ENCODE data around the gene NMT1. TPM values are rescaled to one million over a fixed set of nuclear protein-coding genes. Genes with fewer than 3 reads are reported as not detected.

The NMT1 gene
- total and polyA plus RNA-seq, 2 experiments from 2014 or later = 95.6 to 298 TPM

- TF ChIP-seq EZH2 (IDR thresholded peaks at IDR 0.05; ENCODE audit: low read depth, unreplicated experiment) (no peak), POLR2AphosphoS5 (IDR thresholded peaks at IDR 0.05; ENCODE audit: low read depth) (no peak), EZH2phosphoT487 (IDR thresholded peaks at IDR 0.05; ENCODE audit: unreplicated experiment) (no peak), CREB1 (CRISPR knock-in tag; IDR thresholded peaks at IDR 0.05; ENCODE audit: low read depth) (no peak), ZNF331 (CRISPR knock-in tag; IDR thresholded peaks at IDR 0.05; ENCODE audit: low read depth) (no peak), NANOG (IDR thresholded peaks at IDR 0.05; ENCODE audit: borderline replicate concordance) (no peak), ZNF114 (CRISPR knock-in tag; IDR thresholded peaks at IDR 0.05) (no peak)
- TF ChIP-seq, protein P1, sequence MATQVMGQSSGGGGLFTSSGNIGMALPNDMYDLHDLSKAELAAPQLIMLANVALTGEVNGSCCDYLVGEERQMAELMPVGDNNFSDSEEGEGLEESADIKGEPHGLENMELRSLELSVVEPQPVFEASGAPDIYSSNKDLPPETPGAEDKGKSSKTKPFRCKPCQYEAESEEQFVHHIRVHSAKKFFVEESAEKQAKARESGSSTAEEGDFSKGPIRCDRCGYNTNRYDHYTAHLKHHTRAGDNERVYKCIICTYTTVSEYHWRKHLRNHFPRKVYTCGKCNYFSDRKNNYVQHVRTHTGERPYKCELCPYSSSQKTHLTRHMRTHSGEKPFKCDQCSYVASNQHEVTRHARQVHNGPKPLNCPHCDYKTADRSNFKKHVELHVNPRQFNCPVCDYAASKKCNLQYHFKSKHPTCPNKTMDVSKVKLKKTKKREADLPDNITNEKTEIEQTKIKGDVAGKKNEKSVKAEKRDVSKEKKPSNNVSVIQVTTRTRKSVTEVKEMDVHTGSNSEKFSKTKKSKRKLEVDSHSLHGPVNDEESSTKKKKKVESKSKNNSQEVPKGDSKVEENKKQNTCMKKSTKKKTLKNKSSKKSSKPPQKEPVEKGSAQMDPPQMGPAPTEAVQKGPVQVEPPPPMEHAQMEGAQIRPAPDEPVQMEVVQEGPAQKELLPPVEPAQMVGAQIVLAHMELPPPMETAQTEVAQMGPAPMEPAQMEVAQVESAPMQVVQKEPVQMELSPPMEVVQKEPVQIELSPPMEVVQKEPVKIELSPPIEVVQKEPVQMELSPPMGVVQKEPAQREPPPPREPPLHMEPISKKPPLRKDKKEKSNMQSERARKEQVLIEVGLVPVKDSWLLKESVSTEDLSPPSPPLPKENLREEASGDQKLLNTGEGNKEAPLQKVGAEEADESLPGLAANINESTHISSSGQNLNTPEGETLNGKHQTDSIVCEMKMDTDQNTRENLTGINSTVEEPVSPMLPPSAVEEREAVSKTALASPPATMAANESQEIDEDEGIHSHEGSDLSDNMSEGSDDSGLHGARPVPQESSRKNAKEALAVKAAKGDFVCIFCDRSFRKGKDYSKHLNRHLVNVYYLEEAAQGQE (IDR thresholded peaks at IDR 0.05; ENCODE audit: unreplicated experiment) = no peak
Observed at GRCh38 chr17:45046537-45047125, 14.5 kb upstream of the NMT1 start (continued).

DNA sequence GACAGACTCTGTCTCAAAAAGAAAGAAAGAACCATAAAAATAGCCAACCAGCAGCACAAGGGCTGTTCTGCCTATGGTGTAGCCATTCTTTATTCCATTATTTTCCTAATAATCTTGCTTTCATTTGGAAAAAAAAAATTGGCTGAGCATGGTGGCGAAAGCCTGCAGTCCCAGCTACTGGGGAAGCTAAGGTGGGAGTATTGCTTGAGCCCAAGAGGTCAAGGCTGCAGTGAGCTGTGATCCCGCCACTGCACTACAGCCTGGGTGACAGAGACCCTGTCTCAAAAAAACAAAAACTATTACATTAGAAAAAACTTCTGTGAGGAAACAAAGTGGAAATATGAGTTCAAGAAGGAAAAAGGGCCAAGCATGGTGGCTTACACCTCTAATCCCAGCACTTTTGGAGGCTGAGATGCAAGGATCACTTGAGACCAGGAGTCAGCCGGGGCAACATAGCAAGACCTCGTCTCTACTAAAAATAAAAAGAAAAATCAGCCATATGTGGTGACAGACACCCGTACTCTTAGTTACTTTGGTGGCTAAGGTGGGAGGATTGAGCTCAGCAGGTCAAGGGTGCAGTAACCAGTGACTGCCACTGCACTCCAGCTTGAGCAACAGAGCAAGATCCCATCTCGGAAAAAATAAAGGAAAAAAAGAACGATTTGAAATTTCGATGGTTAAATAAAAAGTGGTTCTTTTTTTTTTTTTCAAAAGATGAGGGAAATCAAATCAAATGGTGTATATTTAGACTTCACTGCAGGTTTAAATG, 12.1 kb upstream of the NMT1 start:
- DNase-seq (ENCODE audit: low spot score) = no peak
- H3K4me3 Mint-ChIP-seq = 0 out of 3 replicates have a peak overlapping the region, but pooled peaks have one; percentile 19
- TF ChIP-seq STAT1 (IDR thresholded peaks at IDR 0.05; ENCODE audit: unreplicated experiment) (no peak), POLR2AphosphoS5 (IDR thresholded peaks at IDR 0.05; ENCODE audit: low read depth) (no peak), JUNB (IDR thresholded peaks at IDR 0.05; ENCODE audit: unreplicated experiment) (no peak), ZNF114 (CRISPR knock-in tag; IDR thresholded peaks at IDR 0.05) (no peak), CREB1 (CRISPR knock-in tag; IDR thresholded peaks at IDR 0.05; ENCODE audit: low read depth) (no peak), EZH2 (IDR thresholded peaks at IDR 0.05; ENCODE audit: low read depth, unreplicated experiment) (no peak), NANOG (IDR thresholded peaks at IDR 0.05; ENCODE audit: borderline replicate concordance) (no peak)
- TF ChIP-seq, protein P2, sequence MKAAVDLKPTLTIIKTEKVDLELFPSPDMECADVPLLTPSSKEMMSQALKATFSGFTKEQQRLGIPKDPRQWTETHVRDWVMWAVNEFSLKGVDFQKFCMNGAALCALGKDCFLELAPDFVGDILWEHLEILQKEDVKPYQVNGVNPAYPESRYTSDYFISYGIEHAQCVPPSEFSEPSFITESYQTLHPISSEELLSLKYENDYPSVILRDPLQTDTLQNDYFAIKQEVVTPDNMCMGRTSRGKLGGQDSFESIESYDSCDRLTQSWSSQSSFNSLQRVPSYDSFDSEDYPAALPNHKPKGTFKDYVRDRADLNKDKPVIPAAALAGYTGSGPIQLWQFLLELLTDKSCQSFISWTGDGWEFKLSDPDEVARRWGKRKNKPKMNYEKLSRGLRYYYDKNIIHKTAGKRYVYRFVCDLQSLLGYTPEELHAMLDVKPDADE (IDR thresholded peaks at IDR 0.05) = no peak
- TF ChIP-seq, protein P1 (IDR thresholded peaks at IDR 0.05; ENCODE audit: unreplicated experiment) = no peak

More for the DNA sequence above, 12.1 kb upstream of the NMT1 start:
- no peaks in the 10 kb centered on the region; the same call in 1 of the 2 replicates for H4K20me1 ChIP-seq (replicated peaks; ENCODE audit: insufficient read depth)
- H3K27me3 Mint-ChIP-seq (ENCODE audit: insufficient read depth, low read depth, poor library complexity) = peaks cover 20% of the 10 kb centered on the region
- 0 out of 2 replicates have a peak overlapping the region, but pooled peaks have one; percentile 26 for H3K27ac ChIP-seq (ENCODE audit: low read depth)
- no peaks in the 10 kb centered on the region for H3K36me3 ChIP-seq (ENCODE audit: insufficient read depth)
- H3K4me1 Mint-ChIP-seq = peaks cover 19% of the 10 kb centered on the region
- H3K36me3 Mint-ChIP-seq (ENCODE audit: low read depth) = peaks cover 6% of the 10 kb centered on the region; the same call in 2 of the 3 replicates
- H3K4me1 ChIP-seq (ENCODE audit: insufficient read depth) = peaks cover 18% of the 10 kb centered on the region
- H3K9me3 Mint-ChIP-seq = no peaks in the 10 kb centered on the region
- no peak overlapping the region for H3K4me3 ChIP-seq
- H3F3A ChIP-seq (replicated peaks; ENCODE audit: low read depth) = peaks cover 24% of the 10 kb centered on the region
- no peaks in the 10 kb centered on the region for H3K9me2 ChIP-seq (ENCODE audit: insufficient read depth)
- peaks cover 45% of the 10 kb centered on the region for H3K79me2 ChIP-seq (replicated peaks; ENCODE audit: insufficient read depth)
- H2AFZ ChIP-seq = no peak overlapping the region
- H3K4me2 ChIP-seq = no peak overlapping the region
- no peak for ATAC-seq
- no peaks in the 10 kb centered on the region for H3K27me3 ChIP-seq (ENCODE audit: insufficient read depth)
- H3K27ac Mint-ChIP-seq = no peak overlapping the region
